Measurements from ENCODE around the gene TDRD15.
"Not testable (repeated sequence)": the region's sequence is repeated elsewhere in the genome, so short reads cannot be mapped to it uniquely, and the experiment has no call there.

Gene TDRD15

GRCh38 chr2:21111012-21111411 lies 12.8 kb upstream of the TDRD15 start:
- peaks cover under 1% of the 10 kb centered on the region for H3K27me3 Mint-ChIP-seq
- ATAC-seq, result no peak
- no peak for DNase-seq
- no peak overlapping the region for H3K27ac Mint-ChIP-seq
- H3K9me3 Mint-ChIP-seq, result no peaks in the 10 kb centered on the region
- no peak overlapping the region for H3K4me3 Mint-ChIP-seq
- H3K4me1 Mint-ChIP-seq, result no peaks in the 10 kb centered on the region

- DNase-seq (no peak), ATAC-seq (no peak)
- no peaks in the 10 kb centered on the region for H3K9me3 Mint-ChIP-seq
- no peak overlapping the region for H3K27ac Mint-ChIP-seq
- H3K27me3 Mint-ChIP-seq, result peaks cover 14% of the 10 kb centered on the region
- H3K4me1 Mint-ChIP-seq, result no peaks in the 10 kb centered on the region
- no peak overlapping the region for H3K4me3 Mint-ChIP-seq
These were observed 6.1 kb upstream of the TDRD15 start for GRCh38 chr2:21117688-21118087.

- no peak for DNase-seq
- H3K27me3 Mint-ChIP-seq, result peaks cover 14% of the 10 kb centered on the region
- peak; percentile 46 for ATAC-seq
- H3K4me1 Mint-ChIP-seq, result no peaks in the 10 kb centered on the region
- H3K4me3 Mint-ChIP-seq, result no peak overlapping the region
- no peaks in the 10 kb centered on the region for H3K9me3 Mint-ChIP-seq
- H3K27ac Mint-ChIP-seq, result no peak overlapping the region
These were observed 5.4 kb upstream of the TDRD15 start for GRCh38 chr2:21118302-21118920.

GRCh38 chr2:21131861-21132260 lies 8.1 kb downstream of the TDRD15 start:
- H3K27ac Mint-ChIP-seq, result no peak overlapping the region
- no peaks in the 10 kb centered on the region for H3K9me3 Mint-ChIP-seq
- no peaks in the 10 kb centered on the region for H3K27me3 Mint-ChIP-seq
- H3K4me1 Mint-ChIP-seq, result no peaks in the 10 kb centered on the region
- no peak overlapping the region for H3K4me3 Mint-ChIP-seq
- no peak for DNase-seq
- no peak for ATAC-seq

- H3K4me3 Mint-ChIP-seq, result no peak overlapping the region
- no peaks in the 10 kb centered on the region for H3K4me1 Mint-ChIP-seq
- H3K27me3 Mint-ChIP-seq, result no peaks in the 10 kb centered on the region
- H3K9me3 Mint-ChIP-seq, result no peaks in the 10 kb centered on the region
- ATAC-seq (no peak), DNase-seq (no peak)
- no peak overlapping the region for H3K27ac Mint-ChIP-seq
These were observed 11.8 kb downstream of the TDRD15 start for GRCh38 chr2:21135585-21135984.

- ATAC-seq, result no peak
- H3K27ac Mint-ChIP-seq, result no peak overlapping the region
These were observed 18.4 kb downstream of the TDRD15 start for GRCh38 chr2:21142149-21142548.

GRCh38 chr2:21146638-21147037 lies 22.9 kb downstream of the TDRD15 start:
- no peak overlapping the region for H3K27ac Mint-ChIP-seq
- H3K4me1 Mint-ChIP-seq, result no peaks in the 10 kb centered on the region
- H3K9me3 Mint-ChIP-seq, result no peaks in the 10 kb centered on the region
- no peaks in the 10 kb centered on the region for H3K27me3 Mint-ChIP-seq
- H3K4me3 Mint-ChIP-seq, result no peak overlapping the region
- DNase-seq (no peak), ATAC-seq (no peak)

More at GRCh38 chr2:21142149-21142548, 18.4 kb downstream of the TDRD15 start:
- no peaks in the 10 kb centered on the region for H3K27me3 Mint-ChIP-seq
- no peak overlapping the region for H3K4me3 Mint-ChIP-seq
- no peaks in the 10 kb centered on the region for H3K4me1 Mint-ChIP-seq
- DNase-seq, result no peak
- H3K9me3 Mint-ChIP-seq, result no peaks in the 10 kb centered on the region

- H3K27me3 Mint-ChIP-seq, result no peaks in the 10 kb centered on the region
- H3K4me3 Mint-ChIP-seq, result no peak overlapping the region
These were observed 24.9 kb downstream of the TDRD15 start for GRCh38 chr2:21148718-21149117.

GRCh38 chr2:21151234-21151633 lies 27.5 kb downstream of the TDRD15 start:
- not testable (repeated sequence) for H3K9me3 Mint-ChIP-seq, H3K27me3 Mint-ChIP-seq, H3K4me3 Mint-ChIP-seq, H3K27ac Mint-ChIP-seq, DNase-seq, ATAC-seq, H3K4me1 Mint-ChIP-seq

More at GRCh38 chr2:21148718-21149117, 24.9 kb downstream of the TDRD15 start:
- ATAC-seq, result no peak
- no peaks in the 10 kb centered on the region for H3K9me3 Mint-ChIP-seq
- H3K27ac Mint-ChIP-seq, result no peak overlapping the region
- no peaks in the 10 kb centered on the region for H3K4me1 Mint-ChIP-seq
- DNase-seq, result no peak

- no peak overlapping the region for H3K27ac Mint-ChIP-seq
- H3K4me3 Mint-ChIP-seq, result no peak overlapping the region
- ATAC-seq (no peak), DNase-seq (no peak)
- peaks cover 5% of the 10 kb centered on the region in 2 donors for H3K9me3 Mint-ChIP-seq
- no peaks in the 10 kb centered on the region for H3K27me3 Mint-ChIP-seq
- no peaks in the 10 kb centered on the region for H3K4me1 Mint-ChIP-seq
These were observed 31.8 kb downstream of the TDRD15 start for GRCh38 chr2:21155365-21156136.

- ATAC-seq (peak; percentile 31), DNase-seq (no peak)
- Mint-ChIP-seq H3K4me3 (no peak overlapping the region), H3K27me3 (no peaks in the 10 kb centered on the region), H3K9me3 (peaks cover 5 to 22% of the 10 kb centered on the region in 2 donors), H3K27ac (no peak overlapping the region), H3K4me1 (no peaks in the 10 kb centered on the region)
These were observed 37.4 kb downstream of the TDRD15 start for GRCh38 chr2:21161122-21161521.

GRCh38 chr2:21161832-21162614 lies 38.3 kb downstream of the TDRD15 start:
- Mint-ChIP-seq H3K9me3 (peaks cover 5 to 22% of the 10 kb centered on the region in 2 donors), H3K4me1 (no peaks in the 10 kb centered on the region), H3K27me3 (no peaks in the 10 kb centered on the region), H3K27ac (no peak overlapping the region), H3K4me3 (no peak overlapping the region)
- ATAC-seq (peak; percentile 27), DNase-seq (no peak)

GRCh38 chr2:21162615-21162878 lies 38.8 kb downstream of the TDRD15 start:
- Mint-ChIP-seq H3K27me3 (no peaks in the 10 kb centered on the region), H3K4me1 (no peaks in the 10 kb centered on the region), H3K4me3 (no peak overlapping the region), H3K9me3 (peaks cover 5 to 21% of the 10 kb centered on the region in 2 donors), H3K27ac (no peak overlapping the region)
- no peak for ATAC-seq
- no peak for DNase-seq

- no peak for DNase-seq
- Mint-ChIP-seq H3K27me3 (no peaks in the 10 kb centered on the region), H3K9me3 (peaks cover 0 to 17% of the 10 kb centered on the region in 2 donors), H3K4me1 (no peaks in the 10 kb centered on the region), H3K4me3 (no peak overlapping the region), H3K27ac (no peak overlapping the region)
- peak; percentile 49 for ATAC-seq
These were observed 39.4 kb downstream of the TDRD15 start for GRCh38 chr2:21163213-21163612.

- ATAC-seq (no peak), DNase-seq (no peak)
- Mint-ChIP-seq H3K4me1 (no peaks in the 10 kb centered on the region), H3K27ac (no peak overlapping the region), H3K4me3 (no peak overlapping the region), H3K27me3 (no peaks in the 10 kb centered on the region), H3K9me3 (peaks cover 0 to 23% of the 10 kb centered on the region in 2 donors)
These were observed 41.6 kb downstream of the TDRD15 start for GRCh38 chr2:21165350-21165749.

All from stimulated activated naive CD8-positive, alpha-beta T cell treated with anti-CD3 and anti-CD28 coated beads, Interleukin-15, amount 100 ng/mL, for 72 hours (primary cell).